ENCODE data around the gene MOAP1.
"Not testable (repeated sequence)": the region's sequence is repeated elsewhere in the genome, so short reads cannot be mapped to it uniquely, and the experiment has no call there.

Gene MOAP1

GRCh38 chr14:93169619-93170018 is 15.1 kb downstream of the MOAP1 start:
- H3K4me1 Mint-ChIP-seq (ENCODE audit: low read depth); H3K27ac Mint-ChIP-seq; H3K36me3 Mint-ChIP-seq (ENCODE audit: low read depth); H3K27me3 Mint-ChIP-seq; intact Hi-C loops (cut with micrococcal nuclease); H3K4me3 Mint-ChIP-seq; H3K9me3 Mint-ChIP-seq: not testable (repeated sequence)

GRCh38 chr14:93168610-93169009 is 16.1 kb downstream of the MOAP1 start:
- H3K27me3 Mint-ChIP-seq; intact Hi-C loops (cut with micrococcal nuclease); H3K9me3 Mint-ChIP-seq; H3K4me1 Mint-ChIP-seq (ENCODE audit: low read depth); H3K4me3 Mint-ChIP-seq; H3K36me3 Mint-ChIP-seq (ENCODE audit: low read depth); H3K27ac Mint-ChIP-seq: not testable (repeated sequence)

- H3K9me3 Mint-ChIP-seq; H3K27me3 Mint-ChIP-seq; intact Hi-C loops (cut with micrococcal nuclease); H3K36me3 Mint-ChIP-seq (ENCODE audit: low read depth); H3K4me3 Mint-ChIP-seq; H3K27ac Mint-ChIP-seq; H3K4me1 Mint-ChIP-seq (ENCODE audit: low read depth): not testable (repeated sequence)
Measured at GRCh38 chr14:93165271-93166265, 19.1 kb downstream of the MOAP1 start.

- Mint-ChIP-seq H3K27ac (no peak overlapping the region), H3K27me3 (no peaks in the 10 kb centered on the region), H3K4me3 (no peak overlapping the region), H3K9me3 (no peaks in the 10 kb centered on the region), H3K4me1 (ENCODE audit: low read depth) (no peaks in the 10 kb centered on the region), H3K36me3 (ENCODE audit: low read depth) (no peaks in the 10 kb centered on the region)
- intact Hi-C loops (cut with micrococcal nuclease), result no loop called here
Measured at GRCh38 chr14:93163564-93163963, 21.1 kb downstream of the MOAP1 start.

GRCh38 chr14:93161411-93161940 is 23.2 kb downstream of the MOAP1 start:
- no peaks in the 10 kb centered on the region for H3K9me3 Mint-ChIP-seq
- no peak overlapping the region for H3K4me3 Mint-ChIP-seq
- H3K27ac Mint-ChIP-seq, result no peak overlapping the region

GRCh38 chr14:93160353-93160801 is 24.3 kb downstream of the MOAP1 start:
- H3K4me3 Mint-ChIP-seq, result no peak overlapping the region
- no peaks in the 10 kb centered on the region for H3K9me3 Mint-ChIP-seq
- H3K4me1 Mint-ChIP-seq (ENCODE audit: low read depth), result peaks cover 6% of the 10 kb centered on the region
- intact Hi-C loops (cut with micrococcal nuclease), result no loop called here
- no peaks in the 10 kb centered on the region for H3K36me3 Mint-ChIP-seq (ENCODE audit: low read depth)
- no peaks in the 10 kb centered on the region for H3K27me3 Mint-ChIP-seq
- H3K27ac Mint-ChIP-seq, result no peak overlapping the region

More at GRCh38 chr14:93161411-93161940, 23.2 kb downstream of the MOAP1 start:
- H3K4me1 Mint-ChIP-seq (ENCODE audit: low read depth), result peaks cover 5% of the 10 kb centered on the region
- intact Hi-C loops (cut with micrococcal nuclease), result no loop called here
- no peaks in the 10 kb centered on the region for H3K36me3 Mint-ChIP-seq (ENCODE audit: low read depth)
- H3K27me3 Mint-ChIP-seq, result no peaks in the 10 kb centered on the region

GRCh38 chr14:93159625-93160352 is 24.9 kb downstream of the MOAP1 start:
- H3K9me3 Mint-ChIP-seq; intact Hi-C loops (cut with micrococcal nuclease); H3K4me1 Mint-ChIP-seq (ENCODE audit: low read depth); H3K27me3 Mint-ChIP-seq; H3K27ac Mint-ChIP-seq; H3K4me3 Mint-ChIP-seq; H3K36me3 Mint-ChIP-seq (ENCODE audit: low read depth): not testable (repeated sequence)

- H3K4me1 Mint-ChIP-seq (ENCODE audit: low read depth); H3K27me3 Mint-ChIP-seq; H3K27ac Mint-ChIP-seq; intact Hi-C loops (cut with micrococcal nuclease); H3K4me3 Mint-ChIP-seq; H3K36me3 Mint-ChIP-seq (ENCODE audit: low read depth); H3K9me3 Mint-ChIP-seq: not testable (repeated sequence)
Measured at GRCh38 chr14:93158349-93158748, 26.3 kb downstream of the MOAP1 start.

- Mint-ChIP-seq H3K4me1 (ENCODE audit: low read depth) (peaks cover 19% of the 10 kb centered on the region), H3K4me3 (no peak overlapping the region), H3K27me3 (no peaks in the 10 kb centered on the region)
Measured at GRCh38 chr14:93156693-93157369, 27.9 kb downstream of the MOAP1 start.

GRCh38 chr14:93155667-93156066 is 29.0 kb downstream of the MOAP1 start:
- Mint-ChIP-seq H3K36me3 (ENCODE audit: low read depth) (no peaks in the 10 kb centered on the region), H3K27ac (no peak overlapping the region), H3K4me1 (ENCODE audit: low read depth) (peaks cover 30% of the 10 kb centered on the region), H3K27me3 (no peaks in the 10 kb centered on the region), H3K4me3 (no peak overlapping the region), H3K9me3 (no peaks in the 10 kb centered on the region)
- intact Hi-C loops (cut with micrococcal nuclease), result no loop called here

More at GRCh38 chr14:93156693-93157369, 27.9 kb downstream of the MOAP1 start:
- peak overlapping the region; percentile 1 for H3K27ac Mint-ChIP-seq
- H3K9me3 Mint-ChIP-seq, result no peaks in the 10 kb centered on the region
- H3K36me3 Mint-ChIP-seq (ENCODE audit: low read depth), result no peaks in the 10 kb centered on the region
- intact Hi-C loops (cut with micrococcal nuclease), result no loop called here

GRCh38 chr14:93153121-93153520 is 31.6 kb downstream of the MOAP1 start:
- Mint-ChIP-seq H3K27me3 (peaks cover 3% of the 10 kb centered on the region), H3K4me1 (ENCODE audit: low read depth) (peaks cover 50% of the 10 kb centered on the region), H3K9me3 (no peaks in the 10 kb centered on the region), H3K27ac (no peak overlapping the region), H3K36me3 (ENCODE audit: low read depth) (no peaks in the 10 kb centered on the region), H3K4me3 (no peak overlapping the region)
- intact Hi-C loops (cut with micrococcal nuclease), result no loop called here

- H3K27ac Mint-ChIP-seq, result peak overlapping the region; percentile 41
- no peaks in the 10 kb centered on the region for H3K36me3 Mint-ChIP-seq (ENCODE audit: low read depth)
- H3K9me3 Mint-ChIP-seq, result no peaks in the 10 kb centered on the region
- intact Hi-C loops (cut with micrococcal nuclease), result no loop called here
- H3K4me1 Mint-ChIP-seq (ENCODE audit: low read depth), result peaks cover 52% of the 10 kb centered on the region
- no peak overlapping the region for H3K4me3 Mint-ChIP-seq
- peaks cover 4% of the 10 kb centered on the region for H3K27me3 Mint-ChIP-seq
Measured at GRCh38 chr14:93150227-93151208, 34.2 kb downstream of the MOAP1 start.

GRCh38 chr14:93148979-93149378 is 35.7 kb downstream of the MOAP1 start:
- Mint-ChIP-seq H3K36me3 (ENCODE audit: low read depth) (no peaks in the 10 kb centered on the region), H3K4me3 (no peak overlapping the region), H3K27ac (no peak overlapping the region), H3K9me3 (no peaks in the 10 kb centered on the region), H3K27me3 (peaks cover 7% of the 10 kb centered on the region), H3K4me1 (ENCODE audit: low read depth) (peaks cover 52% of the 10 kb centered on the region)
- intact Hi-C loops (cut with micrococcal nuclease), result no loop called here

Data from dendritic cell treated with granulocyte-macrophage colony-stimulating factor and Interleukin-4, amounts not matched to agents 40 ng/mL and 50 ng/mL, for 4 days (primary cell).